ENCODE results near the gene ANKS1A. TPM values are rescaled to one million over a fixed set of nuclear protein-coding genes. Genes with fewer than 3 reads are reported as not detected.
"Not testable (repeated sequence)": the region's sequence is repeated elsewhere in the genome, so short reads cannot be mapped to it uniquely, and the experiment has no call there.

ANKS1A gene
- total RNA-seq, 2 experiments from 2014 or later = 7.4 to 9.1 TPM

DNA sequence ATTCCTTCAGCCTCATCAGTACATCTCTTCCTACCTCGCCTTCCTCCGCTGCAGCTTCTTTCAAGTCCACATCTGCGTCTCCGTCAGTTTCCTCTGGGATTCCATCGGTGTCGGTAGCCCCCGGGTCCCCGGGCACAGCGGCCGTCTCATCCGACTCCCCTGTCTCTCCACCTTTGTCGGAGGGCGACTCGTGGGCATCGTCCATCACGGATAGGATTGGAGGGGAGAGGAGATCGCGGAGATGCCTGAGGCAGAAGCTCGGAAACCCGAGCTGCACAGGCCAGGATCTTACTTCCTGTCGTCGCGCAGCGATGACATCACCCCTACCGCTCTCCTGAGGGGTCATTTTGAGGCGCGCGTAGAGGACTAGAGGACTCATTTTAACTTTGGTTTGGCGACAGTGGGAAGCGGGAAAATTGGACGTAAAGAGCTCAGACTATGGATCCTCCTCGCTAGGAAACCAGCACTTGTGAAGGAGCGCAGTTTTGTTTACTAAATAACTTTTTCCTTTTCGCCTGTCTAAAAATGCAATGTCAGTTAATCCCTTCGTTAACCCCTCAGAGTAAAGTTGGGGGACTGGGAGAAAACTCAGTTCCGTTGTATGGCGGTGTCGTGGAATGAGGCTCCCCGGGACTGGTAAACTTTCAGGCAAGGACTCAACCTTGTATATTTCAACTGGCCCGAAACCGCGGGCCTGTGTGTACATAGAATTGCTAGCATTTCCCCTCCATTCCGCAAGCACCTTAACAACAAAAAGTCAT, 1.1 kb upstream of the ANKS1A start, which contains the start of gene TAF11:
Gene TAF11, minus strand, starts transcription at position 290 of the 761 bp plus-strand sequence. Its CDS starts 85 bp downstream, at position 205.
- peak; percentile 96 for DNase-seq
- peak; percentile 89 for ATAC-seq
- H3K36me3 Mint-ChIP-seq (ENCODE audit: low read depth) = peaks cover 29% of the 10 kb centered on the region
- H3K27ac Mint-ChIP-seq = peak within 1 kb of the TSS; percentile 100
- H3K9me3 Mint-ChIP-seq (ENCODE audit: low read depth) = peaks cover 3% of the 10 kb centered on the region
- intact Hi-C loops (cut with DNase I, micrococcal nuclease) = loop anchor here (1.0 to 10.0 kb wide), 12 partner anchors 25 to 651 kb away; partner anchors contain the start of genes SNRPC (in 2 of the 2), FANCE (in 1 of the 2), HMGA1 (in 1 of the 2) and NUDT3 (in 1 of the 2)
- ChIA-PET POLR2A (interaction anchor here (0.6 to 2.5 kb wide), 5 partner anchors 13 to 371 kb away, joined by 4 to 10 read pairs (median 6); partner anchors contain the start of genes BLTP3A, SNRPC and ZNF76), CTCF (interaction anchor here (0.6 to 1.0 kb wide), 5 partner anchors 33 to 983 kb away, joined by 3 read pairs; partner anchors contain the start of gene SNRPC)
- H3K27me3 Mint-ChIP-seq = no peaks in the 10 kb centered on the region
- peak within 1 kb of the TSS; percentile 100 for H3K4me3 Mint-ChIP-seq
- H3K4me1 Mint-ChIP-seq = peaks cover 41% of the 10 kb centered on the region

DNA sequence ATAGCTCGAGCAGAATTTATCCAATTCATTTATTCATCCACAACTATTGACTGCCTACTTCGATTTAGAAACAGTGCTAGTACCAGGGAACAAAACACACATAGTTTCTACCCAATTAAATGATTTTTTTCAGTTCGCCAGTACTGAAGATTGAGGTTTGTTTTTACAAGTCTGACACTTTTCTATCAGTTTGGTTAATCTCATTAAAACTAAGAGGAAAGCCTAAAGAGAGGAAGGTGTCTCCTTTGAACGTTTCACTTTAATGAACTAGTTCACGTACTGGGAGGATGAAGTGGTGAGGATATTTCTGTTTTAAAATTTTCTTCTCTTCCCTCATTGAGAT, 570 bp upstream of the ANKS1A start:
- H3K27ac Mint-ChIP-seq = peak overlapping the region; percentile 100
- peaks cover 24% of the 10 kb centered on the region for H3K36me3 Mint-ChIP-seq (ENCODE audit: low read depth)
- ChIA-PET POLR2A (interaction anchor here (0.6 to 2.5 kb wide), 8 partner anchors 13 to 371 kb away, joined by 4 to 10 read pairs (median 4); partner anchors contain the start of genes BLTP3A, SNRPC and ZNF76), CTCF (interaction anchor here (0.6 to 1.2 kb wide), 8 partner anchors 9 to 984 kb away, joined by 3 to 7 read pairs (median 3); no protein-coding TSS in a partner anchor)
- H3K4me3 Mint-ChIP-seq = peak overlapping the region; percentile 100
- ATAC-seq (no peak), DNase-seq (no peak)
- H3K27me3 Mint-ChIP-seq = no peaks in the 10 kb centered on the region
- intact Hi-C loops (cut with DNase I, micrococcal nuclease) = loop anchor here (1.0 to 10.0 kb wide), 12 partner anchors 24 to 652 kb away; partner anchors contain the start of genes SNRPC (in 2 of the 2), FANCE (in 1 of the 2), HMGA1 (in 1 of the 2) and NUDT3 (in 1 of the 2)
- peaks cover 41% of the 10 kb centered on the region for H3K4me1 Mint-ChIP-seq
- peaks cover 3% of the 10 kb centered on the region for H3K9me3 Mint-ChIP-seq (ENCODE audit: low read depth)

DNA sequence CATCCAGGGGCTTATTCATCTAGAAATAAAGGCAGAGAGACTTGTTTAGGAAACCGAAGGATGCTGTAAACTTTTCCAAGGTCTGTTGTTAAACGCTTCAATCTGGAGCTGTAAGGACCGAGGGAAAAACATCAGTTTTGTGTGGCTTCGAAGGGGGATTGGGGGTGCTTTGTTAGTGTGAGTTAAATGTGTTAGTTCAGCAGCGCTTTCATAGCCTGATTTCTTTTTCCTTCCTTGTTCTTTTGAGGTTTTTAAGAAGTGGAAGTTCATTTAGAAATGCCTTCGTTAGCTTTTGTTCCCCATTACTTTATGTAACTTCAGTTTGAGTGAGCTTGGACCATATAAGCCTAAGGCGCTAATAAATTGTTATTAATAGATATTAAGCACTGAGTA, 1.5 kb downstream of the ANKS1A start:
- CTCF ChIA-PET = interaction anchor here (0.6 to 0.8 kb wide), 2 partner anchors 30 to 98 kb away, joined by 3 read pairs; no protein-coding TSS in a partner anchor
- Mint-ChIP-seq H3K27me3 (no peaks in the 10 kb centered on the region), H3K27ac (peak overlapping the region; percentile 81), H3K9me3 (ENCODE audit: low read depth) (no peaks in the 10 kb centered on the region), H3K4me3 (peak overlapping the region; percentile 100), H3K4me1 (peaks cover 30% of the 10 kb centered on the region), H3K36me3 (ENCODE audit: low read depth) (peaks cover 8% of the 10 kb centered on the region)
- POLR2A ChIA-PET = interaction anchor here (0.6 kb wide), 2 partner anchors 161 to 1515 kb away, joined by 3 read pairs; no protein-coding TSS in a partner anchor
- ATAC-seq = no peak
- no peak for DNase-seq
- intact Hi-C loops (cut with DNase I, micrococcal nuclease) = no loop called here

DNA sequence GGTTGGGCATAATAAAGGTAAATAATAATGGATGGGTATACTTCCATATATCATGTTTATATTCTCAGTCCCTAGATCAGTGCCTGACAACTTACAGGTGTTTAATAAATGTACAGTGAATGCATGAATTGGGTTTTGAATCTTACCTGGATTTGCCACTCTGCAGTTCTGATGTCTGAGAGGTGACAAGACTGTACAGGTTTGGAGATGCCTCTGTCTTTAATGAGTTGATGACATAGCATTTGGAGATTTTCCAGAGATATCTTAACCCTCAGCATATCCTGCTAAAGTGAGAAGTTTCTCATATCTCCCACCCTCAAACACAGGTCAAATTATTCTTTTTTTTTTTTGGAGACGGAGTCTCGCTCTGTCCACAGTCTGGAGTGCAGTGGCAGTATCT, 2.2 kb downstream of the ANKS1A start:
- no peak for ATAC-seq
- H3K4me3 Mint-ChIP-seq = peak overlapping the region; percentile 3
- POLR2A ChIA-PET = interaction anchor here (0.6 kb wide), 1 partner anchor 1516 kb away, joined by 3 read pairs; no protein-coding TSS in a partner anchor

DNA sequence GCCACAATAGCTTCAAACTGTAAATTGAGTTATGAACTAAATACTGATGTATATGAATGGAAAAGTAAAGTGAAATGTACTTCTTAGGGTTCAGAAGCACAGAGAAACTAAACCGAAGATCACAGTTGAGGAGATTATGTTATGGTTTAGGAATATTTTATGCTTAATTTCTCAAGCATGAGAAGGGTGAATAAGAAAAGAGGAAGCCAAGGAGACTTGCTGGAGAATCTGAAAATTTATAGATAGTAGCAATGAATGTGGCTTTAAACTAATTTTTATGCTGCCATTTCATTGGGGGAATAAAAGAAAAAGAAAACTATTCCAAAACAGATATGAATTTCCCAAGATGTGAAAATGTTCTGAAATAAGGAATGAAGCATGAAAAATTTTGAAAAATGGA, 5.6 kb downstream of the ANKS1A start:
- Mint-ChIP-seq H3K4me1 (peaks cover 15% of the 10 kb centered on the region), H3K4me3 (no peak overlapping the region), H3K9me3 (ENCODE audit: low read depth) (no peaks in the 10 kb centered on the region), H3K27me3 (no peaks in the 10 kb centered on the region), H3K27ac (no peak overlapping the region), H3K36me3 (ENCODE audit: low read depth) (no peaks in the 10 kb centered on the region)
- CTCF ChIA-PET = no interaction called here
- intact Hi-C loops (cut with DNase I, micrococcal nuclease) = no loop called here
- POLR2A ChIA-PET = no interaction called here
- ATAC-seq (no peak), DNase-seq (no peak)

More for the DNA sequence above, 2.2 kb downstream of the ANKS1A start:
- intact Hi-C loops (cut with DNase I, micrococcal nuclease) = no loop called here
- Mint-ChIP-seq H3K36me3 (ENCODE audit: low read depth) (peaks cover 6% of the 10 kb centered on the region), H3K27ac (no peak overlapping the region), H3K4me1 (peaks cover 24% of the 10 kb centered on the region), H3K27me3 (no peaks in the 10 kb centered on the region), H3K9me3 (ENCODE audit: low read depth) (no peaks in the 10 kb centered on the region)
- DNase-seq = no peak
- CTCF ChIA-PET = interaction anchor here (0.6 kb wide), 1 partner anchor 98 kb away, joined by 3 read pairs; no protein-coding TSS in a partner anchor

DNA sequence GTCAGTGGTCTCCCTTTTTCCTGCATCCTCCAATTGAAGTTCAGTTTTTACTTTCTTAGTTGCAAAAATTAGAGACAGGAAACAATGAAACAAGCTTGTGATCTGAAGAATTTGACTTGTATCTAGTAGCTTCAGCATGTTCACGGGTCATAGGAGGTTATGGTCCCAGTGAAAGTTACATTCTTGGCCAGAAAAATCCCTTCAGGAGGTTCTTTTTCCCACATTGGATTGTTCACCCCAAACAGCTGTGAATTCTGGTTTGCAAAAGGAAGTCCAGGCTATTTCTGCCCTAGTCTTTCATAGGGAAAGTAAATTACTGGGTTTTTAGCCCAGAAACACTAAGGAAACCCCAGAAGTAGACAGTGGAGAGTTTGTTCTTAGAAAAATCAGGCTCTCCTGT, 8.1 kb downstream of the ANKS1A start:
- no peak overlapping the region for H3K27ac Mint-ChIP-seq
- no peak overlapping the region for H3K4me3 Mint-ChIP-seq
- intact Hi-C loops (cut with DNase I, micrococcal nuclease) = no loop called here
- H3K27me3 Mint-ChIP-seq = no peaks in the 10 kb centered on the region
- no peaks in the 10 kb centered on the region for H3K4me1 Mint-ChIP-seq
- ATAC-seq (no peak), DNase-seq (no peak)
- POLR2A ChIA-PET = no interaction called here
- no peaks in the 10 kb centered on the region for H3K9me3 Mint-ChIP-seq (ENCODE audit: low read depth)
- CTCF ChIA-PET = interaction anchor here (0.7 to 2.5 kb wide), 3 partner anchors 8 to 308 kb away, joined by 3 to 7 read pairs (median 3); partner anchors contain the start of gene ANKS1A
- H3K36me3 Mint-ChIP-seq (ENCODE audit: low read depth) = no peaks in the 10 kb centered on the region

DNA sequence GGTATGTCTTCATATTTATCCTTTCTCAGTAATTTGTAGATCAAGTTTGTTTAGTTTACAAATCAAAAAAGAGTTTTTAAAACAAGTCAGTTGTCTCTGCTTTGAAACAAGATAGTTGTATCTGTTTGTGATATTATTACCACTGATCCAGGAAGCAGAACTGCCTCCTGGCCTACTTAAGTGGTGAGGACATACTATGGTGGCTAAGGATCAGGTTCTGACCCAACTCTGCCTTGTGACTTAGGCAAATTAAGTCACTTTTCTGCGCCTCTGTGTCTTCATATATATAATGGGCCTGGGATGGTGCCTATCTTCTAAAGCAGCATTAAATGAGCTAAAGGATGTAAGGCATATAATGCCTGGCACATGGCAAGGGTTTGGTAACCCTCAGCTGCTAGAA, 8.7 kb downstream of the ANKS1A start:
- CTCF ChIA-PET = interaction anchor here (1.1 to 2.5 kb wide), 2 partner anchors 9 to 308 kb away, joined by 3 to 7 read pairs; partner anchors contain the start of gene ANKS1A

DNA sequence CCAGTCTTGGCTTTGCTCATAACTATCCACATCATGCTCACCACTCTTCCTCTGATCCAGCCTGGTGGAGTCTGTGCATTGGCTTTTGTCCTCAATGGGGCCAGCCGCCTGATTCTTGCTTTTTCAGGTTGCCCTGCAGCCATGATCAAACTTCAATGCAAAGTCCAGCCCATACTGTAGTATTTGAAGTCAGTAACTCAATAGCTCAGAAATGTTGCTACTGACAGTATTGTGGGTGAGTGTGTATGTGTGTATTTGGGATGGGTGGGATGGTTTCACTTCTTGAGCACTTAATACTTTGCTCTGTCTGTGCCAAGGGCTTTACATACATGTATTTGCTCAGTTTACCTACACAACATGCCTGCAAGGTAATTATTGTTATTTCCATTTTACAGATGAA, 10.7 kb downstream of the ANKS1A start:
- H3K27ac Mint-ChIP-seq; H3K4me3 Mint-ChIP-seq; intact Hi-C loops (cut with DNase I, micrococcal nuclease); H3K9me3 Mint-ChIP-seq (ENCODE audit: low read depth); H3K27me3 Mint-ChIP-seq; DNase-seq; ATAC-seq; POLR2A ChIA-PET; H3K36me3 Mint-ChIP-seq (ENCODE audit: low read depth); H3K4me1 Mint-ChIP-seq: not testable (repeated sequence)
- CTCF ChIA-PET = interaction anchor here (0.6 to 1.0 kb wide), 2 partner anchors 112 to 161 kb away, joined by 3 read pairs; no protein-coding TSS in a partner anchor

More for the DNA sequence above, 8.7 kb downstream of the ANKS1A start:
- Mint-ChIP-seq H3K4me3 (no peak overlapping the region), H3K36me3 (ENCODE audit: low read depth) (no peaks in the 10 kb centered on the region), H3K27me3 (no peaks in the 10 kb centered on the region), H3K4me1 (no peaks in the 10 kb centered on the region), H3K9me3 (ENCODE audit: low read depth) (no peaks in the 10 kb centered on the region), H3K27ac (no peak overlapping the region)
- intact Hi-C loops (cut with DNase I, micrococcal nuclease) = no loop called here
- ATAC-seq (no peak), DNase-seq (no peak)
- POLR2A ChIA-PET = no interaction called here

DNA sequence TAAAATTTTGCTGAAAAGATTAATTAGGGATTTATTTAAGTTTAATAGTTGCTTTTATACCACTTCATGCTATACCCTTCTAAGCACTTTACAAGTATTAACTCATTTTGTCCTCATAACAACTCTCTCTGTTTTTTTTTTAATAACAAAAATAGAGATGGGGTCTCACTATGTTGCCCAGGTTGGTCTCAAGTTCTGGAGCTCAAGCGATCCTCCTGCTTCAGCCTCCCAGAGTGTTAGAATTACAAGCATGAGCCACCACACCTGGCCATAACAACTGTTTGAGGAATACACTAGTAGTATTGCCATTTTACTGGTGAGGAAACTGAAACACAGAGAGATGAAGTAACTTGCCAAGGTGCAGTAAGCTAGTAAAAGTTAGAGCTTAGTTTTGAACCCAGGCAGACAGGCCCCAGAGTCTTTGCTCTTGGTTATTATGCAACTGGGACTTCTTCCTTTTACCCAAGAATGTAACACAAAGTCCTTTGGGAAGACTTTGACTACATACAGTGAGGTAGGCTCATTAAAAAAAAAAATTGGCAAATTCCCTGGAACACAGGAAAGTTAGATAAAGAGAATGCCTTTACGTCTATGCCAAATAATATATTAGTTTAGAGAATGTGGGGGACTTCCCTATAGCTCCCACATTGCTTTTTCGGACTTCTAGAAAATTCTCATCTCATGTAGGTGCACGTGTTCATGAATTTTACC, 11.4 kb downstream of the ANKS1A start:
- Mint-ChIP-seq H3K9me3 (ENCODE audit: low read depth) (no peaks in the 10 kb centered on the region), H3K4me1 (no peaks in the 10 kb centered on the region), H3K27me3 (no peaks in the 10 kb centered on the region), H3K27ac (no peak overlapping the region), H3K36me3 (ENCODE audit: low read depth) (no peaks in the 10 kb centered on the region), H3K4me3 (no peak overlapping the region)
- intact Hi-C loops (cut with DNase I, micrococcal nuclease) = no loop called here
- DNase-seq = no peak
- no peak for ATAC-seq
- POLR2A ChIA-PET = interaction anchor here (1.5 kb wide), 1 partner anchor 11 kb away, joined by 4 read pairs; the partner anchor contains the start of gene ANKS1A
- CTCF ChIA-PET = interaction anchor here (1.0 to 1.3 kb wide), 2 partner anchors 111 to 239 kb away, joined by 3 read pairs; no protein-coding TSS in a partner anchor

DNA sequence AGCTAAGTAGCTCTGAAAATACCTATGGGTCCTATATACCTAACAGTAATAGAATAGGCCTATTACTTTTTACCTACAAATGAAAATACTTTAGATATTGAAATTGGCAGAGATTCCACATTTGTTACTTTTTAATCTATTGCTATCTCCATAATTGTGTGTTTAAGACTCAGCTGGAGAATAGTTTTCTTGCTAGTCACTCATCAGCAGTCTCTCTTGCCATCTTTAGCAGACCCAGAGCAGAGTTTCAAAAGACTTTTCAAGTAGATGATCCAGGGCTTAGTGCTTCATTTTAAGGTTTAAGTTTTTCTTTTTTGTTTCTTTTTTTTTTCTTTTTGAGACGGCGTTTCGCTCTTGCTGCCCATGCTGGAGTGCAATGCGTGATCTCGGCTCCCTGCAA, 12.9 kb downstream of the ANKS1A start:
- no peaks in the 10 kb centered on the region for H3K27me3 Mint-ChIP-seq
- DNase-seq = no peak
- ATAC-seq = no peak
- no peaks in the 10 kb centered on the region for H3K9me3 Mint-ChIP-seq (ENCODE audit: low read depth)
- ChIA-PET CTCF (no interaction called here), POLR2A (interaction anchor here (1.5 kb wide), 1 partner anchor 13 kb away, joined by 4 read pairs; the partner anchor contains the start of gene ANKS1A)
- H3K27ac Mint-ChIP-seq = no peak overlapping the region
- no peaks in the 10 kb centered on the region for H3K36me3 Mint-ChIP-seq (ENCODE audit: low read depth)
- no peaks in the 10 kb centered on the region for H3K4me1 Mint-ChIP-seq
- intact Hi-C loops (cut with DNase I, micrococcal nuclease) = no loop called here
- no peak overlapping the region for H3K4me3 Mint-ChIP-seq

Measured in activated CD4-positive, alpha-beta T cell treated with anti-CD3 and anti-CD28 coated beads for 36 hours (primary cell).